H9 (cell line): ENCODE results near the gene POMGNT2. TPM values are rescaled to one million over a fixed set of nuclear protein-coding genes. Genes with fewer than 3 reads are reported as not detected.

Experiments
- DNase-seq: peaks from one replicate; pipeline ENCODE4 v3.0.0-alpha.2; 2017
- H2AFZ ChIP-seq: one replicate; pipeline ENCODE4 v1.6.1; 2013; ENCODE audit warnings: mild to moderate bottlenecking, low read length, control low read depth, moderate library complexity
- H2AK5ac ChIP-seq: 2 replicates; pipeline ENCODE4 v1.6.1; 2013; ENCODE audit warnings: low read length, control low read depth, mixed read lengths; ENCODE audit not compliant: insufficient read length
- H2BK120ac ChIP-seq: one replicate; pipeline ENCODE4 v1.6.1; 2013; ENCODE audit warnings: low read depth, mild to moderate bottlenecking, low read length, control low read depth, inconsistent platforms; ENCODE audit not compliant: poor library complexity, severe bottlenecking
- H2BK12ac ChIP-seq: 2 replicates; pipeline ENCODE4 v1.6.1; 2013; ENCODE audit warnings: low read length, control low read depth, mixed read lengths, low read depth; ENCODE audit not compliant: insufficient read length
- H2BK15ac ChIP-seq: 2 replicates; pipeline ENCODE4 v1.6.1; 2013; ENCODE audit warnings: low read depth, low read length, control low read depth
- H2BK20ac ChIP-seq: one replicate; pipeline ENCODE4 v1.6.1; 2013; ENCODE audit warnings: low read depth, mild to moderate bottlenecking, low read length, control low read depth, inconsistent platforms; ENCODE audit not compliant: poor library complexity, severe bottlenecking
- H2BK5ac ChIP-seq: 2 replicates; pipeline ENCODE4 v1.6.1; 2013; ENCODE audit warnings: low read length, control low read depth, mixed read lengths; ENCODE audit not compliant: insufficient read length
- H3K14ac ChIP-seq: 2 replicates; pipeline ENCODE4 v1.6.1; 2013; ENCODE audit warnings: low read length, control low read depth; ENCODE audit not compliant: insufficient read depth
- H3K18ac ChIP-seq: 2 replicates; pipeline ENCODE4 v1.6.1; 2013; ENCODE audit warnings: low read depth, mild to moderate bottlenecking, mixed read lengths, low read length, control low read depth; ENCODE audit not compliant: insufficient read length
- H3K23ac ChIP-seq: 2 replicates; pipeline ENCODE4 v1.6.1; 2013; ENCODE audit warnings: low read length, control low read depth, mixed read lengths, low read depth; ENCODE audit not compliant: insufficient read length
- H3K23me2 ChIP-seq: 2 replicates; pipeline ENCODE4 v1.6.1; 2013; ENCODE audit warnings: low read depth, mild to moderate bottlenecking, mixed read lengths, low read length, control low read depth; ENCODE audit not compliant: insufficient read length, poor library complexity, severe bottlenecking
- H3K27ac ChIP-seq: 2 replicates; pipeline ENCODE4 v1.5.1; 2013; ENCODE audit warnings: low read length, control low read depth, mixed read lengths, low read depth; ENCODE audit not compliant: insufficient read length
- H3K27me3 ChIP-seq: 2 replicates; pipeline ENCODE4 v1.6.1; 2013; ENCODE audit warnings: low read length, control low read depth, inconsistent platforms; ENCODE audit not compliant: insufficient read depth
- H3K4ac ChIP-seq: 2 replicates; pipeline ENCODE4 v1.6.1; 2013; ENCODE audit warnings: low read depth, mild to moderate bottlenecking, control low read depth, inconsistent platforms, low read length, moderate library complexity
- H3K4me1 ChIP-seq: 2 replicates; pipeline ENCODE4 v1.6.1; 2013; ENCODE audit warnings: low read length, control low read depth, inconsistent platforms; ENCODE audit not compliant: insufficient read depth
- H3K4me2 ChIP-seq: 2 replicates; pipeline ENCODE4 v1.6.1; 2013; ENCODE audit warnings: low read length, control low read depth, mixed read lengths; ENCODE audit not compliant: insufficient read length, insufficient read depth
- H3K56ac ChIP-seq: 2 replicates; pipeline ENCODE4 v1.6.1; 2013; ENCODE audit warnings: low read depth, mild to moderate bottlenecking, mixed read lengths, low read length, control low read depth; ENCODE audit not compliant: insufficient read length
- H3K79me1 ChIP-seq: 2 replicates; pipeline ENCODE4 v1.6.1; 2013; ENCODE audit warnings: low read depth, mild to moderate bottlenecking, moderate library complexity, low read length, control low read depth, inconsistent platforms; ENCODE audit not compliant: insufficient read depth, poor library complexity, severe bottlenecking
- H3K79me2 ChIP-seq: 2 replicates; pipeline ENCODE4 v1.6.1; 2013; ENCODE audit warnings: low read length, control low read depth, inconsistent platforms; ENCODE audit not compliant: insufficient read depth
- H3K9ac ChIP-seq: 2 replicates; pipeline ENCODE4 v1.6.1; 2013; ENCODE audit warnings: low read length, control low read depth, mixed read lengths; ENCODE audit not compliant: insufficient read length; ENCODE audit errors: extremely low read depth
- H3K9me3 ChIP-seq: one replicate; pipeline ENCODE4 v1.6.1; 2013; ENCODE audit warnings: low read depth, low read length, inconsistent platforms; ENCODE audit not compliant: control insufficient read depth
- H3T11ph ChIP-seq: one replicate; pipeline ENCODE4 v1.6.1; 2013; ENCODE audit warnings: mild to moderate bottlenecking, low read length, control low read depth, inconsistent platforms
- H4K20me1 ChIP-seq: one replicate; pipeline ENCODE4 v1.6.1; 2013; ENCODE audit not compliant: control insufficient read depth, insufficient read length, insufficient read depth
- H4K5ac ChIP-seq: 2 replicates; pipeline ENCODE4 v1.6.1; 2013; ENCODE audit warnings: low read depth, mild to moderate bottlenecking, mixed read lengths, low read length, control low read depth; ENCODE audit not compliant: insufficient read length
- H4K8ac ChIP-seq: replicated peaks from 2 replicates; pipeline ENCODE4 v1.6.1; 2013; ENCODE audit warnings: low read length, control low read depth, mixed read lengths, low read depth; ENCODE audit not compliant: insufficient read length
- H4K91ac ChIP-seq: 2 replicates; pipeline ENCODE4 v1.6.1; 2013; ENCODE audit warnings: low read depth, mild to moderate bottlenecking, moderate library complexity, mixed read lengths, low read length, control low read depth; ENCODE audit not compliant: insufficient read length
- H3K27ac Mint-ChIP-seq, 3 experiments: 2 replicates in 2 of 3; 3 replicates in 1 of 3; pipeline ENCODE4 v1.8.0; 2020 to 2021; ENCODE audit warnings: mixed read lengths in 3 of 3, mild to moderate bottlenecking in 1 of 3, moderate library complexity in 1 of 3
- H3K27me3 Mint-ChIP-seq: 2 replicates; pipeline ENCODE4 v1.8.0; 2021; ENCODE audit warnings: low read depth, mild to moderate bottlenecking, moderate library complexity, mixed read lengths
- H3K36me3 Mint-ChIP-seq, 3 experiments: 2 replicates in 2 of 3; 3 replicates in 1 of 3; pipeline ENCODE4 v1.8.0; 2020 to 2021; ENCODE audit warnings: low read depth in 3 of 3, mixed read lengths in 3 of 3; ENCODE audit not compliant: insufficient read depth in 1 of 3
- H3K4me1 Mint-ChIP-seq, 2 experiments: 2 replicates each; pipeline ENCODE4 v1.8.0; 2020; ENCODE audit warnings: mixed read lengths in 2 of 2
- H3K4me3 Mint-ChIP-seq, 2 experiments: 2 replicates in 1 of 2; 3 replicates in 1 of 2; pipeline ENCODE4 v1.8.0; 2020 to 2021; ENCODE audit warnings: mild to moderate bottlenecking in 2 of 2, mixed read lengths in 2 of 2, moderate library complexity in 1 of 2
- H3K9me3 Mint-ChIP-seq, 2 experiments: 2 replicates in 1 of 2; 3 replicates in 1 of 2; pipeline ENCODE4 v1.8.0; 2020; ENCODE audit warnings: mild to moderate bottlenecking in 2 of 2, mixed read lengths in 2 of 2, moderate library complexity in 1 of 2
- CTCF ChIP-seq: fragments of 200-600 bp; sonication (generic); conservative IDR thresholded peaks from 3 replicates; pipeline ENCODE4 v1.8.0; 2021; ENCODE audit warnings: antibody characterized with exemption, mild to moderate bottlenecking
- WGBS: extraction: QIAGEN DNeasy Blood & Tissue Kit; methylation state at CpG from one replicate; pipeline ENCODE4 v1.1.7; 2013; ENCODE audit warnings: missing lambda C conversion rate, low lambda C conversion rate, mixed read lengths; ENCODE audit not compliant: insufficient read length; ENCODE audit errors: extremely low coverage; 5-methylcytosine and 5-hydroxymethylcytosine counted together
- total RNA-seq: library from RNA; stranded (reverse); gene quantifications from 2 replicates; pipeline ENCODE4 v1.2.1, GENCODE V29; 2021

The POMGNT2 gene
- total RNA-seq, 1 experiment from 2014 or later: 14.0 TPM

DNA sequence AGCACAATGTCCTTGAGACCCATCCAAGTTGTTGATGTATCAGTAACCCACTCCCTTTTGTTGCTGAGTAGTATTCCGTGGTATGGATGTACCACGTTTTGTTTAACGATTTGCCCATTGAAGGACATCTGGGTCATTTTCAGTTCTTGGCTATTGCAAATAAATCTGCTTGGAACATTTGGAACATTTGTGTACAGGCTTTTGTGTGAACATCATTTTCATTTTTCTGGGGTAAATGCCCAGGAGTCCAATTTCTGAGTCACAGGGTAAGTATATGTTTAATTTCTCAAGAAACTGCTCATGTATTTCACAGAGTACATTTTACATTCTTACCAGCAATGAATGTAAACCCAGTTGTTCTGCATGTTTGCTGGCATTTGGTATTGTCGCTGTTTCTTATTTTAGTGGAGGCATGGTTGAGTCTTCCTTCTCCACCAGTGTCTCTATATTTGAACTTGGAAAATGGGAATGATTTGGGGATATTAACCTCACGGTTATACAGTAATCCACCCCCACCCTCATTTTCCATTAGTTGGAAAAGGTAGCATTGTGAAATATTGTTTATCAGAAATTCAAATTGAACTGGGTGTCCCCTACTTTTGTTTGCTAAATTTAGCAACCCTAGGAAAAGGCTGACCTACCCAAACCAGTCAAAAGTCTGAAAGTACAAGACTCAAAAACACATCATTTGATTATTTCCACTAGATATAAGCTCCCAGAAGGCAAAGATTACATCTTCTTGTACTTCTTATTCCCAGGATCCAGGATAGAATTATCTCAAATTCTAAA lies 30.8 kb downstream of the POMGNT2 start:
- no peak overlapping the region for H2BK12ac ChIP-seq
- H2BK15ac ChIP-seq: no peak overlapping the region
- H3K27ac ChIP-seq: no peak overlapping the region
- WGBS: no CpG with 5 or more reads among the region's 5 CpGs
- no peak overlapping the region for H3K18ac ChIP-seq
- no peak overlapping the region for H2BK5ac ChIP-seq
- Mint-ChIP-seq H3K27ac (no peak overlapping the region), H3K36me3 (peaks cover 14 to 20% (median 15%) of the 10 kb centered on the region in 3 experiments), H3K9me3 (0 out of 5 replicates have a peak, but pooled peaks cover 2 to 4% of the 10 kb centered on the region in 2 experiments), H3K4me1 (no peaks in the 10 kb centered on the region), H3K4me3 (no peak overlapping the region; a peak in 1 of 5 replicates), H3K27me3 (peaks cover 1% of the 10 kb centered on the region)
- no peak overlapping the region for H2BK120ac ChIP-seq
- no peak overlapping the region for H3K14ac ChIP-seq
- H3K23me2 ChIP-seq: no peaks in the 10 kb centered on the region
- H3K4ac ChIP-seq: no peak overlapping the region
- no peak overlapping the region for H2BK20ac ChIP-seq
- no peaks in the 10 kb centered on the region for H3K9me3 ChIP-seq
- H2AFZ ChIP-seq: no peak overlapping the region
- no peak for TF ChIP-seq CTCF
- H4K5ac ChIP-seq: no peak overlapping the region
- H3K79me2 ChIP-seq: no peaks in the 10 kb centered on the region
- no peak overlapping the region for H3K9ac ChIP-seq
- no peaks in the 10 kb centered on the region for H3K4me1 ChIP-seq
- H4K91ac ChIP-seq: no peak overlapping the region
- no peak overlapping the region for H2AK5ac ChIP-seq
- no peak overlapping the region for H3K23ac ChIP-seq
- H3T11ph ChIP-seq: no peak overlapping the region
- DNase-seq: no peak
- H3K79me1 ChIP-seq: no peaks in the 10 kb centered on the region
- H3K27me3 ChIP-seq: no peaks in the 10 kb centered on the region
- H4K8ac ChIP-seq: no peak overlapping the region
- no peak overlapping the region for H3K4me2 ChIP-seq
- H3K56ac ChIP-seq: no peak overlapping the region
- H4K20me1 ChIP-seq: no peaks in the 10 kb centered on the region
